ENCODE results near the gene OR51A7. TPM values are rescaled to one million over a fixed set of nuclear protein-coding genes. Genes with fewer than 3 reads are reported as not detected.

The OR51A7 gene
- total RNA-seq, 1 donor from 2014 or later: not detected

GRCh38 chr11:4881860-4882500, 21.6 kb upstream of the OR51A7 start, which contains the start of gene OR51T1:
Gene OR51T1 (plus strand): TSS chr11:4881900. CDS start chr11:4881900, 0 bp downstream.
- H3K4me3 ChIP-seq: no peak within 1 kb of the TSS
- no peak within 1 kb of the TSS for H3K27ac ChIP-seq
- H3K36me3 ChIP-seq: no peaks in the 10 kb centered on the region
- no peak for DNase-seq
- no peak for ATAC-seq
- TF ChIP-seq CTCF (IDR thresholded peaks at IDR 0.05): no peak
- H3K27me3 ChIP-seq: no peaks in the 10 kb centered on the region
- no peaks in the 10 kb centered on the region for H3K9me3 ChIP-seq
- intact Hi-C loops (cut with DNase I): no loop called here
- no peaks in the 10 kb centered on the region for H3K4me1 ChIP-seq

GRCh38 chr11:4882543-4882942, 21.0 kb upstream of the OR51A7 start:
- H3K36me3 ChIP-seq: no peaks in the 10 kb centered on the region
- no peak overlapping the region for H3K27ac ChIP-seq
- H3K9me3 ChIP-seq: no peaks in the 10 kb centered on the region
- H3K27me3 ChIP-seq: no peaks in the 10 kb centered on the region
- DNase-seq (no peak), ATAC-seq (no peak)
- intact Hi-C loops (cut with DNase I): no loop called here
- no peak for TF ChIP-seq CTCF (IDR thresholded peaks at IDR 0.05)
- H3K4me1 ChIP-seq: no peaks in the 10 kb centered on the region
- H3K4me3 ChIP-seq: no peak overlapping the region

GRCh38 chr11:4884361-4884760, 19.2 kb upstream of the OR51A7 start:
- no peaks in the 10 kb centered on the region for H3K27me3 ChIP-seq
- no peak overlapping the region for H3K27ac ChIP-seq
- no peak overlapping the region for H3K4me3 ChIP-seq
- intact Hi-C loops (cut with DNase I): no loop called here
- no peaks in the 10 kb centered on the region for H3K36me3 ChIP-seq
- no peak for TF ChIP-seq CTCF (IDR thresholded peaks at IDR 0.05)
- DNase-seq (no peak), ATAC-seq (no peak)
- H3K9me3 ChIP-seq: no peaks in the 10 kb centered on the region
- H3K4me1 ChIP-seq: no peaks in the 10 kb centered on the region

GRCh38 chr11:4886186-4886585, 17.4 kb upstream of the OR51A7 start:
- ATAC-seq (no peak), DNase-seq (no peak)
- Histone ChIP-seq H3K4me3 (no peak overlapping the region), H3K36me3 (no peaks in the 10 kb centered on the region), H3K27ac (no peak overlapping the region), H3K9me3 (no peaks in the 10 kb centered on the region), H3K27me3 (no peaks in the 10 kb centered on the region), H3K4me1 (no peaks in the 10 kb centered on the region)
- TF ChIP-seq CTCF (IDR thresholded peaks at IDR 0.05): no peak
- intact Hi-C loops (cut with DNase I): no loop called here

- Histone ChIP-seq H3K36me3 (no peaks in the 10 kb centered on the region), H3K4me1 (no peaks in the 10 kb centered on the region), H3K27me3 (no peaks in the 10 kb centered on the region), H3K9me3 (no peaks in the 10 kb centered on the region), H3K4me3 (no peak overlapping the region), H3K27ac (no peak overlapping the region)
- no peak for TF ChIP-seq CTCF (IDR thresholded peaks at IDR 0.05)
- intact Hi-C loops (cut with DNase I): no loop called here
- no peak for ATAC-seq
- no peak for DNase-seq
Observed at GRCh38 chr11:4887591-4887990, 16.0 kb upstream of the OR51A7 start.

- intact Hi-C loops (cut with DNase I): no loop called here
Observed at GRCh38 chr11:4890279-4890678, 13.3 kb upstream of the OR51A7 start.

More at GRCh38 chr11:4890279-4890678, 13.3 kb upstream of the OR51A7 start:
- no peak for ATAC-seq
- H3K27me3 ChIP-seq: no peaks in the 10 kb centered on the region
- H3K36me3 ChIP-seq: no peaks in the 10 kb centered on the region
- H3K27ac ChIP-seq: no peak overlapping the region
- DNase-seq: no peak
- no peak overlapping the region for H3K4me3 ChIP-seq
- no peaks in the 10 kb centered on the region for H3K9me3 ChIP-seq
- H3K4me1 ChIP-seq: no peaks in the 10 kb centered on the region
- no peak for TF ChIP-seq CTCF (IDR thresholded peaks at IDR 0.05)
